ENCODE results near the gene EDEM3. TPM values are rescaled to one million over a fixed set of nuclear protein-coding genes. Genes with fewer than 3 reads are reported as not detected.

Gene EDEM3
- total RNA-seq, 1 experiment from 2014 or later, result 14.0 TPM

DNA sequence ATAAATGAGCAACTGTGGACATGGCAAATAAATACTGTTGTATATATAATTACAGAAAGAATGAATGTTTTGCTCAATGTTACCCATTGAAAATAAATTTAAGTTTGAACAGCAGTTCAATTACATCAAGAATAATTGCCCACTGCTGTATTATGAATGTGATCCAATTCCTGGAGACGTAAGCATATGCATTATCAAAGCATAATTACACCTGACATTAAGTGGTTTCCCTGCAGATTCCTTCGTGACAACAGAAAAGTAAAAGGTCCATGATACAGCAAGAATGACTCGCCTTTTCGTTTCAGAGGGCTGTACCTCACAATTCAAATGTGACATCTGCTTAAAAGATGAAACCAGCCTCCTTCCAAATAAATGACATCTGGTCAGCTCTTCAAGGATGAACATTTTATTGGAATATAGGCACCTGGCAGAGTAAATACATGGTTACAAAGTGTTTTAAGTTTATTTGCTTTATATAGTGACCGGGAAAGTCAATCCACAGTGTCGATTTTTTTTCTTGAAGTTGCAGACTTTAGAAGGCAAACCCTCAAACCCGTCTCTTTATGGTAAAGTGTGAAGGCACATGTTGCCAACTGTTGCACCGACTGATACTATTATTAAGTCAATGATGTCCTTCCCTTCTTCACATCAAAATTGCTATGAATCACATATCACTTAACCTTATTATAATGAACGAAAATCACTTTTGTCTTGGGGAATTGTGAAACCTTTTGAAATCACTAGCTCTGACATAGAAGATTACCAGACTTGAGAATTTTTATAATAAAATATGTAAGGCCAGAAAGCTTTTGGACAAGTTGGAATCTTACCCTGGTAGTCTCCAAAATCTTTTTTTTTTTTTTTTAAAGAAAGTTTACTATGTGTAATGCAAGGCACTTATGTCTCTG is 36.2 kb upstream of the EDEM3 start:
- H2AK5ac ChIP-seq (ENCODE audit: insufficient read length, low read length), result no peak overlapping the region
- H3K56ac ChIP-seq (ENCODE audit: insufficient read length, low read depth, low read length), result no peak overlapping the region
- H4K91ac ChIP-seq (ENCODE audit: insufficient read length, low read depth, low read length), result no peak overlapping the region
- no peak overlapping the region; a peak in 1 of 7 replicates for H3K27ac Mint-ChIP-seq
- H3K27ac ChIP-seq (ENCODE audit: insufficient read length, low read depth, low read length), result no peak overlapping the region
- no peak overlapping the region for H2BK5ac ChIP-seq (ENCODE audit: insufficient read length, low read length)
- DNase-seq, result no peak
- H3K18ac ChIP-seq (ENCODE audit: insufficient read length, low read depth, low read length), result no peak overlapping the region
- no peak overlapping the region for H3K9ac ChIP-seq (ENCODE audit: extremely low read depth, insufficient read length, low read length)
- H3K4me3 Mint-ChIP-seq, result no peak overlapping the region
- H3K23ac ChIP-seq (ENCODE audit: insufficient read length, low read depth, low read length), result no peak overlapping the region
- H3K36me3 Mint-ChIP-seq (ENCODE audit: insufficient read depth in 1 of 3, low read depth in 3 of 3), result peaks cover 0 to 1% (median 0%) of the 10 kb centered on the region in 3 experiments; a peak in 1 of 7 replicates
- H3K4ac ChIP-seq (ENCODE audit: low read depth, low read length), result no peak overlapping the region
- H3K14ac ChIP-seq (ENCODE audit: insufficient read depth, low read length), result no peak overlapping the region
- H2BK12ac ChIP-seq (ENCODE audit: insufficient read length, low read depth, low read length), result no peak overlapping the region
- H3K9me3 Mint-ChIP-seq, result no peaks in the 10 kb centered on the region
- H3K4me1 Mint-ChIP-seq, result peaks cover 6 to 8% of the 10 kb centered on the region in 2 experiments
- H4K8ac ChIP-seq (replicated peaks; ENCODE audit: insufficient read length, low read depth, low read length), result no peak overlapping the region
- no peak overlapping the region for H3T11ph ChIP-seq (ENCODE audit: low read length)
- no CpG with 5 or more reads among the region's 9 CpGs for WGBS (ENCODE audit: extremely low coverage, insufficient read length, low lambda C conversion rate)
- H3K9me3 ChIP-seq (ENCODE audit: control insufficient read depth, low read depth, low read length), result no peaks in the 10 kb centered on the region
- H3K4me1 ChIP-seq (ENCODE audit: insufficient read depth, low read length), result no peaks in the 10 kb centered on the region
- H3K4me2 ChIP-seq (ENCODE audit: insufficient read depth, insufficient read length, low read length), result no peak overlapping the region
- no peak overlapping the region for H2BK120ac ChIP-seq (ENCODE audit: low read depth, low read length, poor library complexity, severe bottlenecking)
- no peak overlapping the region for H2BK15ac ChIP-seq (ENCODE audit: low read depth, low read length)
- H4K20me1 ChIP-seq (ENCODE audit: control insufficient read depth, insufficient read depth, insufficient read length), result no peaks in the 10 kb centered on the region
- no peaks in the 10 kb centered on the region for H3K79me1 ChIP-seq (ENCODE audit: insufficient read depth, low read depth, low read length, poor library complexity, severe bottlenecking)
- no peak overlapping the region for H2AFZ ChIP-seq (ENCODE audit: low read length)
- H3K27me3 Mint-ChIP-seq (ENCODE audit: low read depth), result no peaks in the 10 kb centered on the region
- TF ChIP-seq, protein P1, sequence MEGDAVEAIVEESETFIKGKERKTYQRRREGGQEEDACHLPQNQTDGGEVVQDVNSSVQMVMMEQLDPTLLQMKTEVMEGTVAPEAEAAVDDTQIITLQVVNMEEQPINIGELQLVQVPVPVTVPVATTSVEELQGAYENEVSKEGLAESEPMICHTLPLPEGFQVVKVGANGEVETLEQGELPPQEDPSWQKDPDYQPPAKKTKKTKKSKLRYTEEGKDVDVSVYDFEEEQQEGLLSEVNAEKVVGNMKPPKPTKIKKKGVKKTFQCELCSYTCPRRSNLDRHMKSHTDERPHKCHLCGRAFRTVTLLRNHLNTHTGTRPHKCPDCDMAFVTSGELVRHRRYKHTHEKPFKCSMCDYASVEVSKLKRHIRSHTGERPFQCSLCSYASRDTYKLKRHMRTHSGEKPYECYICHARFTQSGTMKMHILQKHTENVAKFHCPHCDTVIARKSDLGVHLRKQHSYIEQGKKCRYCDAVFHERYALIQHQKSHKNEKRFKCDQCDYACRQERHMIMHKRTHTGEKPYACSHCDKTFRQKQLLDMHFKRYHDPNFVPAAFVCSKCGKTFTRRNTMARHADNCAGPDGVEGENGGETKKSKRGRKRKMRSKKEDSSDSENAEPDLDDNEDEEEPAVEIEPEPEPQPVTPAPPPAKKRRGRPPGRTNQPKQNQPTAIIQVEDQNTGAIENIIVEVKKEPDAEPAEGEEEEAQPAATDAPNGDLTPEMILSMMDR (conservative IDR thresholded peaks at IDR 0.05), result no peak
- H2BK20ac ChIP-seq (ENCODE audit: low read depth, low read length, poor library complexity, severe bottlenecking), result no peak overlapping the region
- H3K79me2 ChIP-seq (ENCODE audit: insufficient read depth, low read length), result no peaks in the 10 kb centered on the region
- H3K23me2 ChIP-seq (ENCODE audit: insufficient read length, low read depth, low read length, poor library complexity, severe bottlenecking), result no peaks in the 10 kb centered on the region
- H4K5ac ChIP-seq (ENCODE audit: insufficient read length, low read depth, low read length), result no peak overlapping the region
- no peaks in the 10 kb centered on the region for H3K27me3 ChIP-seq (ENCODE audit: insufficient read depth, low read length)
